Lung (tissue), 12 donors: Measurements from ENCODE around the gene FSIP1. TPM values are rescaled to one million over a fixed set of nuclear protein-coding genes. Genes with fewer than 3 reads are reported as not detected.

Experiments used
- ATAC-seq: fragments of 200-7000 bp; cut with Tn5 transposase; one replicate; pipeline ENCODE4 v1.9.1; 2020; ENCODE audit warnings: moderate number of reproducible peaks; ENCODE audit not compliant: insufficient read depth, low FRiP score
- DNase-seq, 3 donors: peaks; one replicate each; pipeline ENCODE4 v3.0.0-alpha.2; 2013 to 2017
- H3K27ac ChIP-seq, 2 donors: one replicate each; pipeline ENCODE4 v1.5.1; 2013; ENCODE audit warnings: mild to moderate bottlenecking in 2 of 2, moderate library complexity in 2 of 2, control low read depth in 1 of 2, inconsistent platforms in 1 of 2, low read depth in 1 of 2, low read length in 1 of 2
- H3K27me3 ChIP-seq, 3 donors: one replicate each; pipeline ENCODE4 v1.5.1; 2013; ENCODE audit warnings: low read length in 2 of 3; ENCODE audit not compliant: control insufficient read depth in 3 of 3, insufficient read depth in 3 of 3
- H3K36me3 ChIP-seq, 4 donors: one replicate each; pipeline ENCODE4 v1.5.1; 2013; ENCODE audit warnings: low read length in 4 of 4, mild to moderate bottlenecking in 1 of 4, moderate library complexity in 1 of 4; ENCODE audit not compliant: control insufficient read depth in 4 of 4, insufficient read depth in 4 of 4
- H3K4me1 ChIP-seq, 5 donors: one replicate each; pipeline ENCODE4 v1.5.1; 2013; ENCODE audit warnings: low read length in 5 of 5, mild to moderate bottlenecking in 2 of 5, moderate library complexity in 1 of 5; ENCODE audit not compliant: control insufficient read depth in 5 of 5, insufficient read depth in 5 of 5
- H3K4me3 ChIP-seq: one replicate; pipeline ENCODE4 v1.5.1; 2013; ENCODE audit warnings: mild to moderate bottlenecking, control low read depth, moderate library complexity
- H3K9ac ChIP-seq, 2 donors: one replicate each; pipeline ENCODE4 v1.5.1; 2013; ENCODE audit warnings: low read length in 2 of 2, control low read depth in 1 of 2; ENCODE audit not compliant: insufficient read depth in 1 of 2
- H3K9me3 ChIP-seq, 4 donors: one replicate each; pipeline ENCODE4 v1.5.1; 2013; ENCODE audit warnings: low read length in 3 of 4, mild to moderate bottlenecking in 1 of 4, moderate library complexity in 1 of 4; ENCODE audit not compliant: control insufficient read depth in 4 of 4, insufficient read depth in 3 of 4
- WGBS, 2 donors: extraction: QIAGEN DNeasy Blood & Tissue Kit; methylation state at CpG; one replicate each; pipeline ENCODE4 v1.1.7; 2013; 5-methylcytosine and 5-hydroxymethylcytosine counted together
- polyA plus RNA-seq, 2 donors: library from polyadenylated mRNA; stranded (reverse); fragments of 200-250 nt; gene quantifications; one replicate each; pipeline ENCODE4 v1.2.1, GENCODE V29; 2013
- total RNA-seq, 2 donors: library from RNA; depleted of rRNA in 1 of 2; stranded (reverse); fragments of >200 nt in 1 of 2; gene quantifications; one replicate each; pipeline ENCODE4 v1.2.1, GENCODE V29; 2014 to 2021
- TF ChIP-seq, protein P1 (sequence below): IDR thresholded peaks from 2 replicates; pipeline ENCODE4 v1.5.1; 2012; ENCODE audit warnings: mild to moderate bottlenecking; ENCODE audit errors: control extremely low read depth, extremely low read depth
- donor health status: control.
- donor health status: control.
- donor health status: Bipolar disorder and iron deficiency.
- donor health status: healthy.
- donor health status: DM: yes; HTN: yes; CAD: no.

FSIP1 gene
- total and polyA plus RNA-seq, 4 donors: 0.35 to 2.2 (median 0.98) TPM

DNA sequence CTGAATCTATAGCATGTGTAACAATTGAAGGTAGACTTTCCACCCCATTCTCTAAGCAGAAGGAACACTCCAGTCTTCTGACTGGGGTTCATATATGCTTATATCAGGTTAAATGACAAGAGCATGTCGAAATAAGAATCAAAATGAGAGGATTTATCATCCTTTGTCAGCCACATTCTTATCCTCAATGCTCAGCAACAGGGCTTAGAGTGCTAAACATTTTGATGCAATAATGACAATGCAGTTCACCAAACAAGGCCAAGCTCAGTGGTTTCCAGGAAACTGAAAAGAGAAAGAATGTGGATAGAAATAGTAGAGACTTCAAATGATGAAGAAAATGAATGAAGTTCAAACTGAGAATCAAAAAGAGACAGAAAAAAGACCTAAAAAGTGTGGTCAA is 78.0 kb downstream of the FSIP1 start:
- H3K27me3 ChIP-seq: no peaks in the 10 kb centered on the region
- WGBS, 2 donors: 71% methylated on average over 1 of the region's 1 CpG
- ATAC-seq: no peak
- H3K9ac ChIP-seq: no peak overlapping the region
- H3K9me3 ChIP-seq: no peaks in the 10 kb centered on the region
- no peak overlapping the region for H3K4me3 ChIP-seq
- no peak overlapping the region for H3K27ac ChIP-seq
- DNase-seq: no peak
- peaks cover 0 to 11% (median 0%) of the 10 kb centered on the region in 5 donors for H3K4me1 ChIP-seq
- H3K36me3 ChIP-seq: no peaks in the 10 kb centered on the region
- TF ChIP-seq, protein P1, sequence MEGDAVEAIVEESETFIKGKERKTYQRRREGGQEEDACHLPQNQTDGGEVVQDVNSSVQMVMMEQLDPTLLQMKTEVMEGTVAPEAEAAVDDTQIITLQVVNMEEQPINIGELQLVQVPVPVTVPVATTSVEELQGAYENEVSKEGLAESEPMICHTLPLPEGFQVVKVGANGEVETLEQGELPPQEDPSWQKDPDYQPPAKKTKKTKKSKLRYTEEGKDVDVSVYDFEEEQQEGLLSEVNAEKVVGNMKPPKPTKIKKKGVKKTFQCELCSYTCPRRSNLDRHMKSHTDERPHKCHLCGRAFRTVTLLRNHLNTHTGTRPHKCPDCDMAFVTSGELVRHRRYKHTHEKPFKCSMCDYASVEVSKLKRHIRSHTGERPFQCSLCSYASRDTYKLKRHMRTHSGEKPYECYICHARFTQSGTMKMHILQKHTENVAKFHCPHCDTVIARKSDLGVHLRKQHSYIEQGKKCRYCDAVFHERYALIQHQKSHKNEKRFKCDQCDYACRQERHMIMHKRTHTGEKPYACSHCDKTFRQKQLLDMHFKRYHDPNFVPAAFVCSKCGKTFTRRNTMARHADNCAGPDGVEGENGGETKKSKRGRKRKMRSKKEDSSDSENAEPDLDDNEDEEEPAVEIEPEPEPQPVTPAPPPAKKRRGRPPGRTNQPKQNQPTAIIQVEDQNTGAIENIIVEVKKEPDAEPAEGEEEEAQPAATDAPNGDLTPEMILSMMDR: no peak

DNA sequence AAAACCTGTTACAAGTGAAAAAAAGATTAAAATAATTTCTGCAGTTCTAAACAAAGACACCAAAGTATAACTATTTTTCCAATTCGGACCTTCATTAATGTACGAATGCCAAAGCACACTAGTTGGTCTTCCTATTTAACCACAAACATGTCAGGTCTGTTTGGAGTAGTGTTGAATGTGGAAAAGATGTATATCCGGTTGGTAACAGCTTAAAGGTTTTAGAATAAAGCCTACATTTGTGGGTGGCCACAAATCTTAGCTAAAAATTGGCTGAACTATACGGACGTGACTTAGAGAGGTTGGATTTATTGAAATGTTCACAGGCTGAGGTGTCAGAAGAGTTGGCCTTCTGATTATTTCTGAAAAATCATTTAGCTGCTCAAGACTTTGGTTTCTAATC is 78.4 kb downstream of the FSIP1 start:
- Histone ChIP-seq H3K9me3 (no peaks in the 10 kb centered on the region), H3K4me1 (peaks cover 0 to 13% (median 0%) of the 10 kb centered on the region in 5 donors), H3K9ac (no peak overlapping the region), H3K27me3 (no peaks in the 10 kb centered on the region), H3K27ac (no peak overlapping the region), H3K36me3 (no peaks in the 10 kb centered on the region), H3K4me3 (no peak overlapping the region)
- 96 to 97% methylated on average over 5 of the region's 5 CpGs for WGBS, 2 donors
- no peak for DNase-seq
- TF ChIP-seq, protein P1: no peak
- no peak for ATAC-seq

DNA sequence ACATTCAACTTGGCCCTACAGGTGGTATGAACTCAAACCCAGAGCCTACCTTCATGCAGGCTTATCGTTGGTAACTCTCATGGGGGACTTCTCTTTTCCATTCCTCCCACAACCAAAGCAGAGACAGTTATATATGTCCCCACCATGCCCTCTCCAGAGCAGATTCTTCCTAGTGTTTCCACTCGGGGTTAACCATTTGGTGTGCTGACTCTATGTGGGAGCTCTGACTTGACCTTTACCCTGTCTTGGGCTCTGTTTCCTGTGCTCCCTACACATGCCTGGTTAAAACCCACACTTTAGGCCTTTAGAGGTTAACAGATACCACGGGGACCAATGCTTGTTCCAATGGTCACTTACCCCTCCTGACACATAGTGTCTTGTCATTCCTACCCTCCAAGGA is 80.7 kb downstream of the FSIP1 start:
- ATAC-seq (no peak), DNase-seq (no peak)
- Histone ChIP-seq H3K9me3 (no peaks in the 10 kb centered on the region), H3K4me3 (no peak overlapping the region), H3K27me3 (no peaks in the 10 kb centered on the region), H3K4me1 (peaks cover 0 to 13% (median 0%) of the 10 kb centered on the region in 5 donors), H3K27ac (no peak overlapping the region), H3K9ac (no peak overlapping the region), H3K36me3 (no peaks in the 10 kb centered on the region)
- TF ChIP-seq, protein P1: no peak
- 88 to 93% methylated on average over 3 of the region's 3 CpGs for WGBS, 2 donors

DNA sequence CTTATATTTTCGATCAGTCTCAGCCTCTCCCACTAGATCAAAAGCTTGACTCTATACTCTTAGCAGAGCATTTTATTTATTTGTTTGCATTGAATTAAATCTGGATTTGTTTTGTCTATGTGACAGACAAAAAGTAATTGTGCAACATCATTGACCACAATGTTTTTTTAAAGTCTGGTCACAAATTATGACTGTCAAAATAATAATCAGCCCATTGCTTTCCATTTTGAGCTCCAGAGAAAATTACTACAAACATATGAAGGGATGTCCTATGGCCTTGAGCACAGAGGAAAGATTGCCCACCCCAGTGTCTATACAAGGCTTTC is 82.3 kb downstream of the FSIP1 start:
- DNase-seq (no peak), ATAC-seq (no peak)
- Histone ChIP-seq H3K9me3 (no peaks in the 10 kb centered on the region), H3K27ac (no peak overlapping the region), H3K36me3 (no peaks in the 10 kb centered on the region), H3K9ac (no peak overlapping the region), H3K4me3 (no peak overlapping the region), H3K27me3 (no peaks in the 10 kb centered on the region), H3K4me1 (peaks cover 0 to 13% (median 0%) of the 10 kb centered on the region in 5 donors)
- TF ChIP-seq, protein P1: no peak
- 93% methylated on average over 1 of the region's 1 CpG for WGBS, 2 donors
